GM19099 (cell line): ENCODE data around the gene TMUB2.

Experiments used
- POLR2A ChIP-seq: IDR thresholded peaks from 3 replicates; pipeline ENCODE4 v1.6.1; 2011; ENCODE audit warnings: low read depth; ENCODE audit not compliant: insufficient read length; ENCODE audit errors: extremely low read depth

TMUB2 gene

DNA sequence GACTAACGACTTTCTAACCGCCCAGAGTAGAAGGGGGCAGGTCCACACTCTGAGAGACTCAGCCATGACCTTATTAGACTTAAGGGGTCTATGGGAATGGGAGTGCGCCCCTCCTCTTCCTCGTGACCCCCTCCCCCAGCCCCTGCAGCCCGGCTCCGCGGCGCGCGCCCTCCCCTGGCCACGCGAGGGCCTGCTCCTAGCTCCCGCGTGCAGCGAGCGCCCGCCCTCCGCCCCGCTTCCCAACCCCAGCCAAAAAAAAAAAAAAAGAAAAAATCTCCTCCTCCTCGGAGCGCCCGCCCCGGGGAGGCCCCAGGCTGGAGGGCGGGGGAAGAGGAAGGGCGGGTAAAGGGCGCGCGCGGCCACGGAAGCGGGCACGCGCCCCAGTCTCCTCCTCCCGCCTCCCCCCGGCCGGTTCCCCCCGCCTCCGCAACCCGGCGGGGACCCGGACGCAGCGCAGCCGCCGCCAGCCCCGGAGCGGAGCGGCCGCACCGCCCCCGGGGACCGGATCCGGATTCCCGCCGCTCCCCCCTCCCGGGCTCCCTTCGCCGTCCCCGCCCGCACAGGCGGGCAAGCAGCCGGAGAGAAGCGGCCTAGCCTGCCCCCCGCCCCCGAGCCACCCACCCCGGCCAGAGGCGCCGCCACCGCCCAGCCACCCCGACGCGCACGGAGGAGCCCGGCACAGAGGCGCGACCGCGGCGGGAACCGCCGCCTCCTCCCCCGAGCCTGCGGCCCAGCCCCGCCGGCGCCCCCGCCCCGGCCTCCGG lies 31.8 kb downstream of the TMUB2 start:
- peak; percentile 65 for TF ChIP-seq POLR2A

DNA sequence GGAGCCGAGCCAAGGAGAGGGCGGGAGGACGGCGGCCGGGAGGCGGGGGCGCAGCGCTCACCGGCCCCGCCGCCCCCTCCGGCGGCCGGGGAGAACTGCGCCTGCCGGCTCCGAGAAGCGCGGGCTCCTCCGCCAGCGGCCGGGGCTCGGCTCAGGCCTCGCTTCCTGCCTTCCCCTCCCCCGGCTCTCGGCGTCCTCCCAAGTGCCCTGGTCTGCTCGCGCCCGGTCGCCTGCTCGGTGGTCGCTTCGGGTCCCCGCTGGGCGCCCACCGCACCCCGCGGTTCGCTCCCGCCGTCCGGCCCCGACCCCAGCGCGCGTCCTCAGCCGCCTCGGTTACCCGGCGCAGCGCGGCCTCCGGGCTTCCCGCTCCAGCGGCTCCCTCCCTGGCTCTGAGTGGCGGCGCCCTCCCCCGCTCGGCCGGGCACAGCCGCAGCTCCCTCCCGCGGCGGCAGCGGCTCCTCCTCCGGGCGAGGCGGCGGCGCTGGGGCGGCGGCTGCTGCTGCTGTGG lies 32.4 kb downstream of the TMUB2 start:
- peak; percentile 58 for TF ChIP-seq POLR2A

GRCh38 chr17:44219616-44220212 lies 32.9 kb downstream of the TMUB2 start, which contains the start of gene UBTF:
UBTF (minus strand) TSS chr17:44219675; CDS start chr17:44218229, 1,446 bp downstream.
- no peak for TF ChIP-seq POLR2A

DNA sequence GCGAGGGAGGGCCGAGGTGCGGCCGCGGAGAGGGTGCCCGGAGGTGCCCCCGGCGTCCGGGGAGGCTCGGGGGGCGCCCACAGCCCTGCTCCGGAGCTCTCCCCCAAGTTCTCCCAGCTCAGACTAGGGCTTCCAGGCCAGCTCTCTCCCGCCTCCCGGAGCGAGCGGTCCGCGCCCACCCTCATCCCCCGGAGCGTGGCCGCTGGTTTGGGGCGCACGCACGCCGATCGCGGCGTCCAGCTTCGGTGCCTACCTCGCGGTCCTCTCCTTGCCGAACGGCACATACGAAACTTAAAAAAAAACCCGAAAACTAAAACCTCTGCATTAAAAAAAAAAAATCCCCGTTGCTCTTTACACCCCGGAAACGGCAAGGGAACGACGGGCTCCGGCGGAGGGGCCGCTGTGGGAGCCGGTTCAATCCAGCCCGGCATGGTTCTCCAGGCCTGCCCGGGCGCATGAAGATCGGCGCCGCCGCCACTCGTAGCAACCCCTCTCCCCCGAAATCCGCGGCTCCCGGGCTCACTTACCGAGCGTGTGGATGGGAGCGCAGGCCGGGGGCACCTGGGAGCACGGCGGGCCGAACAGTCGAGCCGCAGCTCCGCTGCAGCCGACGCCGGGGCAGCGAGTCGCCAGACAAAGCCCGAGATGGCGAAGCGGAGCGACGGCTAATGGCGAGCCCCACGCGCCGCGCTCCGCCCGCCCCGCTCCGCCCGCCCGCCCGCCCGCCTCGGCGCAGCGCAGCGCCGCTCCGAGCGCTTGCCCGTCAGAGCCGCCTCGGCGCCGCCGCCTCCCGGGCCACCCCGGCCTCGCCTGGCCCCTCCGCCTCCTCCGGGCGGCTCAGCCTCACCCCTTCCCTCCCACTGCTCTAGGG lies 33.7 kb downstream of the TMUB2 start:
- peak; percentile 46 for TF ChIP-seq POLR2A

DNA sequence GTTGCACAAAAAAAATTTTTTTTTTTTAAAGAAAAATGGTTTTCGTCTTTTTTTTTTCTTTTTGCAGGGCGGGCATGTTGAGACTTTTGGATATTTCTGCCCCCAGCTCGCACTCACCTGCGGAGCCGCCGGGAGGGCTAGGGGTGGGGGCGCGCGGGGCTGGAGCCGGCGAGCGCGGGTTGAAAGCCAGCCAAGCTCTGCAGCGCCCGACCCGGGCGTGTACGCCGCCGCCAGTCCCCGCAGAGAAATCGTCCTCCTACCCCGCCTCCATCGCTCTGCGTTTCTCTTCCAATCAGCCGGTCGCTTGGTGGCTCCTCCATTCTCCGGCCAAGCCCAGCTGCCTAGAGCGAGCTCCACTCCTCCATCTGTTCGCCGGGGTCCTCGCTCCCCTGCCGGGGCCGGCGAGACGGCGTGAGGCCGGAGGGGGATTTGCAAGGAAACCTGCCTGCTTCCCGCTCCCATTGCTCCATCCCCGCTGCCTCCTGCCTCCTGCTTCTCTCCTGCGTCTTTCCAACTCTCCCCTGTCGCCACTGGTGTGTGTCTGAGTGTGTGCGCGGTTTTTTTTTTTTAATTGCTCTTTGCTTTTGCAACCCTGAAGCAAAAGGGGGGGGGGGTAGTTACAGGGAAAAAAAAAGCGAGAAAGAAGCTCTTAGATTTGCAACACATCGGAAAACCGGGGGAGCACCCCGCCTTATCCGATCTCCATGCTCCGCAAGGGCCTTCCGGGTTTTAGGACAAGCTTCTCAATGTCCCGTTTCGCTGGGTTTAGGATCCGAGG lies 34.5 kb downstream of the TMUB2 start:
- TF ChIP-seq POLR2A, result peak; percentile 71

DNA sequence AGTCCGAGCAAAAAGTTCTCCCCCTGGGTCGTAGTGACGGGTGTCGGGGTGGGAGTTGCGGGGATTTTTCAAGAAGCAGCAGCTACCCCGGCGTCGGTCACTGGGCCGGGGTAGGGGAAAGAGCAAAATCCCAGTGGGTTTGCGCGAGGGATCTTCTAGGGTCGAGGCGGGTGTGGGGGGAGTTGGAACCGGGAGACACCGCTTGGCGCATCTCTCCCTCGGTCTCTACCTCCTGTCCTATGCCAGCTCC lies 35.0 kb downstream of the TMUB2 start:
- TF ChIP-seq POLR2A, result peak; percentile 47

- peak; percentile 36 for TF ChIP-seq POLR2A
Measured at GRCh38 chr17:44222112-44222869, 35.5 kb downstream of the TMUB2 start.

DNA sequence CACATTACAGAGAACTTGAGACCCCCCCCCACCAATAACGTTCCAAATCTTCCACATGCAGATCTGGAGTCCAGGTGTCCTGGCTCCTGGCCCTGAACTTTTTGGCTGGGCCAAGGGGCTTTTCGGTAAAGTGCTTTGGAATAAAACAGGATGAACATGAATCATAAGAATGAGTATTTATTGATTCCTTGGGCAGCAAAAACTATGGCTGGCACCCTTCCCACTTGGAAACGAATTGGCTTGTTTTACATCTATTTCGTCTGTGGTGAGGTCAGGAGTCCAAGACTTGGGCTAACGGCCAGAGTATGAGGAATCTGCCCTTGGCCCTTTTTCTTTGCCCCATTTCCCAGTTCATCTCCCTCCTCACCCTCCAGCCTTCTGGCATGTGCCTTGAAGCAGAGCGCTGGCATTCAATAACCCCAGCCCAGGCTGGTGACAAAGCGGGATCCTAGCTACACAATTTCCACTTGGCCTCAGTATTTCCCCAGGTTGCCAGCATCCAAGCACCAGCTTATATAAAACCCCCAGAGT lies 36.8 kb downstream of the TMUB2 start:
- no peak for TF ChIP-seq POLR2A

DNA sequence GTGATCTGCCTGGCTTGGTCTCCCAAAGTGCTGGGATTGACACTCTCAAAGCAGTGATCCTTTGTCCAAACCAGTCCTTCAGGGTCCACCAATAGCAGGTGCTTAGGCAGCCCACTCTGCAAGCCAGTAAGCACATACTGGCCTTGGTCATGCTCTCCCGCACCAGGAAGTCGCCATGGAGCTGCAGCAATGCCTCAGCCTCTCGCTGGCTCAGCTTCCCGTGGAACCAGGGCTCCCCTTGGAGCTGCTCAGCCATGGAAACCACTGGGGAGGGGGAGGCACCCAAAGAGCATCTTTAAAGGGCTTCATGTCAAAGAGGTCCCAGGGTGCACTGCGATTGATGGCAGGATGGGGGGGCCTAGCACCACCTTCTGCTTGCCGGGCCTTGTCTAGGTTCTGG lies 42.3 kb downstream of the TMUB2 start:
- no peak for TF ChIP-seq POLR2A

DNA sequence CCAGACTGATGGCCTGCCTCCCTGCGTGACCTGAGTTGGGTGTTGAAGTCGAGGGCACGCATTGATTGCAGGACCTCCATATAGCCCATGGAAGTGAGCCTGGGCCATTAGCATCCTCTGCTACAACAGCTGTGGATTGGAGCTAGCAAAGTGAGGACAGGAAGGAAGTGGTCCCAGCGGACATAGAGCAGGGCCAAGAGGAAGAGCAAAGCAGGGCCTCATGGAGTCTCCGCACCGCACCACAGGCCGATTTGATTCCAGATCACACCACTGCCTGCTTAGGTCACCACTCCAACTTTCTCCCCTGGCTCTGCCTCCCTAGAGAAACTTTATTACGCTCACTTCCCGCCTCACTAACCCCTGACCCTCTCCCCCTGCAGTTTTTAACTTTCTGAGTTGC lies 43.4 kb downstream of the TMUB2 start:
- no peak for TF ChIP-seq POLR2A

- TF ChIP-seq POLR2A, result no peak
Measured at GRCh38 chr17:44232061-44232460, 45.3 kb downstream of the TMUB2 start.

GRCh38 chr17:44233582-44233981 lies 46.8 kb downstream of the TMUB2 start:
- no peak for TF ChIP-seq POLR2A

DNA sequence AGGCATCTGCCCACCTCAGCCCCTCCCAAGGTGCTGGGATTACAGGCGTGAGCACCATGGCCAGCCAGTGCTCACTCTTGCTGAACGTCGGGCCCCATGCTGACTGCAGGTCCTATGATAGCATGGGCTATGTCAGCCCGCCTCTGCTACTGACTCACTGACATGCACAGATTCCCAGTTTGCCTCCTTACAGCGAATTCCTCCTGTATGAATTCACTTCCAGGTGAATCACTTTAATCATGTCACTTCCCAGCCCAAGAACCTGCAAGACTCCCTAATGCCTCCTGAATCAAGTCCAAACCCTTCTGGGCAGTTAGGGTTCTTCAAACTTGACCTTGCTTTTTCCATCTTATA lies 48.8 kb downstream of the TMUB2 start:
- no peak for TF ChIP-seq POLR2A

DNA sequence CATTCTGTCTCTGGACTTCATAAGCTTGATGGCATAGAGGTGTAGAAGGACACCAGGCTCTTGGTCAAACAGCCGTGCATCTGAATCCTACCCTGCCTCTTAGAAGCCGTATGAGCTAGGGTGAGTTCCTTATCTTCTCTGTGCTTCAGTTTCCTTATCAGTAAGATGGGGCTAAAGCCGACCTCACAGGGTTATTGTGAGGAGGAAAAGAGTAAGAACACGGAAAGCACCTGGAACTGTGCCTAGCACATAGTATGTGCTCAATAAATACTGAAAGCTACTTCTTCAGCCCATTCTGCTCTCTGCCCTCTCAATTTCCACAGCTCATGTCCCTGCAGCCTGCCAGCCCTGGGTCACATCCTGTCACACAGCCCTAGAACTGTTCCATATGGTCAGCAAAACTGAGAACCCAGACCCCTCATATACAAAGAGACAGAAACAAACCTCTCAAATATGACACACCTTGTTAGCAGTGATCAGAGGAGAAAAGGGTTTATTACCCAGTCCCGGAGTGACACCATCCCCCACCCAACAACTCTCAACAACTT lies 49.7 kb downstream of the TMUB2 start:
- TF ChIP-seq POLR2A, result no peak
